Mesendoderm (in vitro differentiated cells): ENCODE results near the gene B4GALT3.

Experiments
- DNase-seq: peaks from one replicate; pipeline ENCODE4 v3.0.0; 2013
- H2AK5ac ChIP-seq: 2 replicates; pipeline ENCODE4 v1.6.1; 2013; ENCODE audit warnings: low read length, inconsistent platforms
- H2BK120ac ChIP-seq: 2 replicates; pipeline ENCODE4 v1.6.1; 2013; ENCODE audit warnings: low read depth, mild to moderate bottlenecking, low read length, moderate library complexity, mixed read lengths
- H2BK15ac ChIP-seq: replicated peaks from 2 replicates; pipeline ENCODE4 v1.6.1; 2013; ENCODE audit warnings: low read depth, mild to moderate bottlenecking, moderate library complexity
- H2BK5ac ChIP-seq: 2 replicates; pipeline ENCODE4 v1.6.1; 2013; ENCODE audit warnings: low read length, inconsistent platforms
- H3K18ac ChIP-seq: 2 replicates; pipeline ENCODE4 v1.6.1; 2013; ENCODE audit warnings: mild to moderate bottlenecking, low read length, mixed read lengths
- H3K23ac ChIP-seq: one replicate; pipeline ENCODE4 v1.6.1; 2013; ENCODE audit warnings: low read length
- H3K27ac ChIP-seq: 2 replicates; pipeline ENCODE4 v1.5.1; 2013; ENCODE audit warnings: low read depth, mild to moderate bottlenecking, inconsistent platforms, low read length, moderate library complexity
- H3K27me3 ChIP-seq: 2 replicates; pipeline ENCODE4 v1.6.1; 2013; ENCODE audit warnings: low read length, control low read depth, mild to moderate bottlenecking, inconsistent platforms; ENCODE audit not compliant: insufficient read depth, poor library complexity
- H3K36me3 ChIP-seq: 2 replicates; pipeline ENCODE4 v1.6.1; 2013; ENCODE audit warnings: low read length, inconsistent platforms; ENCODE audit not compliant: control insufficient read depth, insufficient read depth
- H3K4ac ChIP-seq: one replicate; pipeline ENCODE4 v1.6.1; 2013; ENCODE audit warnings: low read depth, mild to moderate bottlenecking, low read length, moderate library complexity
- H3K4me1 ChIP-seq: 2 replicates; pipeline ENCODE4 v1.6.1; 2013; ENCODE audit warnings: low read depth, low read length, inconsistent platforms; ENCODE audit not compliant: control insufficient read depth
- H3K4me2 ChIP-seq: 2 replicates; pipeline ENCODE4 v1.6.1; 2013; ENCODE audit warnings: low read length
- H3K4me3 ChIP-seq: 2 replicates; pipeline ENCODE4 v1.5.1; 2013; ENCODE audit warnings: mild to moderate bottlenecking, low read length
- H3K56ac ChIP-seq: one replicate; pipeline ENCODE4 v1.6.1; 2013; ENCODE audit warnings: low read length
- H3K79me1 ChIP-seq: 2 replicates; pipeline ENCODE4 v1.6.1; 2013; ENCODE audit warnings: low read length, inconsistent platforms
- H3K79me2 ChIP-seq: 2 replicates; pipeline ENCODE4 v1.6.1; 2013; ENCODE audit warnings: mild to moderate bottlenecking, low read length; ENCODE audit not compliant: control insufficient read depth, insufficient read depth
- H3K9ac ChIP-seq: 2 replicates; pipeline ENCODE4 v1.6.1; 2013; ENCODE audit warnings: low read length, inconsistent platforms
- H4K5ac ChIP-seq: one replicate; pipeline ENCODE4 v1.6.1; 2013; ENCODE audit warnings: low read length
- H4K8ac ChIP-seq: one replicate; pipeline ENCODE4 v1.6.1; 2013; ENCODE audit warnings: low read depth, mild to moderate bottlenecking, control low read depth, low read length, moderate library complexity
- WGBS: extraction: QIAGEN DNeasy Blood & Tissue Kit; methylation state at CpG from one replicate; pipeline ENCODE4 v1.1.7; 2013; ENCODE audit warnings: low lambda C conversion rate, missing lambda C conversion rate; ENCODE audit not compliant: insufficient coverage; ENCODE audit errors: extremely low coverage; 5-methylcytosine and 5-hydroxymethylcytosine counted together

The B4GALT3 gene

GRCh38 chr1:161164901-161165610, 12.3 kb downstream of the B4GALT3 start:
- WGBS: no CpG with 5 or more reads among the region's 14 CpGs
- DNase-seq: no peak
- H3K79me2 ChIP-seq: no peaks in the 10 kb centered on the region
- no peak overlapping the region for H3K18ac ChIP-seq
- peak overlapping the region; percentile 46 for H3K56ac ChIP-seq
- no peak overlapping the region for H2BK120ac ChIP-seq
- H3K27me3 ChIP-seq: no peaks in the 10 kb centered on the region
- no peak overlapping the region for H3K23ac ChIP-seq
- H4K8ac ChIP-seq: no peak overlapping the region
- H3K4me3 ChIP-seq: no peak overlapping the region
- no peak overlapping the region for H2BK5ac ChIP-seq
- H3K27ac ChIP-seq: no peak overlapping the region
- H3K4me2 ChIP-seq: peak overlapping the region; percentile 29
- H3K9ac ChIP-seq: peak overlapping the region; percentile 82
- no peak overlapping the region for H2BK15ac ChIP-seq
- no peak overlapping the region for H3K4ac ChIP-seq
- peaks cover 5% of the 10 kb centered on the region for H3K79me1 ChIP-seq
- H4K5ac ChIP-seq: no peak overlapping the region
- H2AK5ac ChIP-seq: no peak overlapping the region
- H3K4me1 ChIP-seq: no peaks in the 10 kb centered on the region
- H3K36me3 ChIP-seq: no peaks in the 10 kb centered on the region

- Histone ChIP-seq H3K4me2 (no peak overlapping the region), H3K18ac (no peak overlapping the region), H3K27ac (no peak overlapping the region), H2BK120ac (no peak overlapping the region), H3K36me3 (no peaks in the 10 kb centered on the region), H4K5ac (no peak overlapping the region), H4K8ac (no peak overlapping the region), H2AK5ac (no peak overlapping the region), H3K56ac (no peak overlapping the region), H3K4me1 (peaks cover 2% of the 10 kb centered on the region), H3K4ac (no peak overlapping the region), H3K9ac (no peak overlapping the region), H3K79me1 (peaks cover 5% of the 10 kb centered on the region), H3K23ac (no peak overlapping the region), H3K4me3 (no peak overlapping the region), H2BK15ac (no peak overlapping the region), H3K27me3 (no peaks in the 10 kb centered on the region), H3K79me2 (no peaks in the 10 kb centered on the region), H2BK5ac (no peak overlapping the region)
- no peak for DNase-seq
- no CpG with 5 or more reads among the region's 5 CpGs for whole genome bisulfite sequencing
These were observed 13.5 kb downstream of the B4GALT3 start for GRCh38 chr1:161163793-161164192.

GRCh38 chr1:161162806-161163205, 14.5 kb downstream of the B4GALT3 start:
- Histone ChIP-seq H4K5ac (no peak overlapping the region), H4K8ac (no peak overlapping the region), H3K27me3 (no peaks in the 10 kb centered on the region), H3K4me1 (peaks cover 2% of the 10 kb centered on the region), H3K4me2 (no peak overlapping the region), H2BK15ac (no peak overlapping the region), H2AK5ac (no peak overlapping the region), H3K18ac (no peak overlapping the region), H3K23ac (no peak overlapping the region), H3K36me3 (no peaks in the 10 kb centered on the region), H3K79me1 (peaks cover 5% of the 10 kb centered on the region), H3K56ac (no peak overlapping the region), H2BK120ac (no peak overlapping the region), H3K4me3 (no peak overlapping the region), H3K27ac (no peak overlapping the region), H3K79me2 (no peaks in the 10 kb centered on the region), H3K9ac (no peak overlapping the region), H3K4ac (no peak overlapping the region), H2BK5ac (no peak overlapping the region)
- DNase-seq: no peak
- no CpG with 5 or more reads among the region's 10 CpGs for WGBS

- no peak overlapping the region for H2BK5ac ChIP-seq
- no peak overlapping the region for H3K27ac ChIP-seq
- H3K36me3 ChIP-seq: no peaks in the 10 kb centered on the region
- no peak overlapping the region for H3K23ac ChIP-seq
- no peaks in the 10 kb centered on the region for H3K27me3 ChIP-seq
- no CpG with 5 or more reads among the region's 7 CpGs for WGBS
- H2BK15ac ChIP-seq: no peak overlapping the region
- H3K4ac ChIP-seq: no peak overlapping the region
- H2AK5ac ChIP-seq: no peak overlapping the region
- H4K8ac ChIP-seq: no peak overlapping the region
- H3K9ac ChIP-seq: no peak overlapping the region
- DNase-seq: no peak
- peaks cover 5% of the 10 kb centered on the region for H3K79me1 ChIP-seq
- H3K4me3 ChIP-seq: no peak overlapping the region
- no peak overlapping the region for H4K5ac ChIP-seq
- no peak overlapping the region for H3K56ac ChIP-seq
- H3K18ac ChIP-seq: no peak overlapping the region
- H2BK120ac ChIP-seq: no peak overlapping the region
- H3K4me2 ChIP-seq: no peak overlapping the region
- no peaks in the 10 kb centered on the region for H3K79me2 ChIP-seq
- peaks cover 2% of the 10 kb centered on the region for H3K4me1 ChIP-seq
These were observed 15.3 kb downstream of the B4GALT3 start for GRCh38 chr1:161162052-161162451.

GRCh38 chr1:161161652-161162051, 15.7 kb downstream of the B4GALT3 start:
- Histone ChIP-seq H3K18ac (no peak overlapping the region), H3K4me2 (no peak overlapping the region), H3K36me3 (no peaks in the 10 kb centered on the region), H3K4ac (no peak overlapping the region), H3K56ac (no peak overlapping the region), H4K8ac (no peak overlapping the region), H3K27ac (no peak overlapping the region), H3K4me3 (no peak overlapping the region), H3K79me2 (no peaks in the 10 kb centered on the region), H2BK120ac (no peak overlapping the region), H2AK5ac (no peak overlapping the region), H3K27me3 (no peaks in the 10 kb centered on the region), H4K5ac (no peak overlapping the region), H2BK5ac (no peak overlapping the region), H3K9ac (no peak overlapping the region), H3K4me1 (peaks cover 2% of the 10 kb centered on the region), H3K79me1 (peaks cover 5% of the 10 kb centered on the region), H3K23ac (no peak overlapping the region), H2BK15ac (no peak overlapping the region)
- DNase-seq: no peak
- no CpG with 5 or more reads among the region's 5 CpGs for WGBS

- H3K56ac ChIP-seq: no peak overlapping the region
- no peak overlapping the region for H2BK120ac ChIP-seq
- no peak overlapping the region for H3K4me3 ChIP-seq
- no peak overlapping the region for H2AK5ac ChIP-seq
- no peak overlapping the region for H3K4ac ChIP-seq
- no peak overlapping the region for H3K9ac ChIP-seq
- no peak overlapping the region for H2BK5ac ChIP-seq
- H3K79me1 ChIP-seq: peaks cover 5% of the 10 kb centered on the region
- no peak overlapping the region for H4K5ac ChIP-seq
- H3K23ac ChIP-seq: no peak overlapping the region
- no peak overlapping the region for H3K27ac ChIP-seq
- H3K79me2 ChIP-seq: no peaks in the 10 kb centered on the region
- no peaks in the 10 kb centered on the region for H3K36me3 ChIP-seq
- DNase-seq: no peak
- H3K4me1 ChIP-seq: peaks cover 2% of the 10 kb centered on the region
- no peaks in the 10 kb centered on the region for H3K27me3 ChIP-seq
- H2BK15ac ChIP-seq: no peak overlapping the region
- no peak overlapping the region for H4K8ac ChIP-seq
- H3K18ac ChIP-seq: no peak overlapping the region
- no peak overlapping the region for H3K4me2 ChIP-seq
- no CpG with 5 or more reads among the region's 22 CpGs for WGBS
These were observed 16.6 kb downstream of the B4GALT3 start for GRCh38 chr1:161160671-161161145.
